ENCODE results near the gene NDUFS3. TPM values are rescaled to one million over a fixed set of nuclear protein-coding genes. Genes with fewer than 3 reads are reported as not detected.

NDUFS3 gene
- total and polyA plus RNA-seq, 7 donors: 160 to 528 (median 225) TPM

DNA sequence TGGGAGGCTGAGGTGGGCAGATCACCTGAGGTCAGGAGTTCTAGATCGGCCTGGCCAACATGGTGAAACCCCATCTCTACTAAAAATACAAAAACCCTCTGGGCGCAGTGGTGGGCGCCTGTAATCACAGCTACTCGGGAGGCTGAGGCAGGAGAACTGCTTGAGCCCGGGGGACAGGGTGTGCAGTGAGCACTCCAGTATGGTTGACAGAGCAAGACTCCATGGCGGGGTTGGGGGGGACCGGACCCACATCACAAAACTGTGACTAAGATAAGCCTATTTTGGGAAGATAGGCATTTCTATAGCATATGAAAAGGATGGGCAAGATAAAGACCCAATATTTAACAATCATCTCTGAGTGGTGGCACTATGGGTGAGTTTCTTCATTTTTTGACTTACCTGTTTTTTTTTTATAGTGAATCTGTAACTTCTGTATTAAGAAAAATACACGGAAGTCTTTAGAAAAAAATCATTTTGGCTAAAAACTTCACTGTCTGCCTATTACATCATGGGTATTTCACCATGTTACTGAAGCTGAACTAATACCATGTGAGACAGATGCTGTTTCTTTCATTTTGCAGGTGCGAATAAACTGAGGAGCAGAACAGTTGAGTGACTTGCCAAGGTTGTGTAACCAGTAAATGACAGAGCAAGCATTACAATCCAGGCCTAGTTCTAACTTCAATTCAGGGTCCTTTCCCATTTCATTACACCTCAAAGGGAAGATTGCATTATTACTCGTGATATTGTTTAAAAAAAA, 28.4 kb upstream of the NDUFS3 start:
- no peak for DNase-seq
- peak overlapping the region; percentile 81 for H3K4me3 ChIP-seq
- intact Hi-C loops (cut with DNase I): loop anchor here (5.0 kb wide), 1 partner anchor 33 kb away; no protein-coding TSS in a partner anchor

DNA sequence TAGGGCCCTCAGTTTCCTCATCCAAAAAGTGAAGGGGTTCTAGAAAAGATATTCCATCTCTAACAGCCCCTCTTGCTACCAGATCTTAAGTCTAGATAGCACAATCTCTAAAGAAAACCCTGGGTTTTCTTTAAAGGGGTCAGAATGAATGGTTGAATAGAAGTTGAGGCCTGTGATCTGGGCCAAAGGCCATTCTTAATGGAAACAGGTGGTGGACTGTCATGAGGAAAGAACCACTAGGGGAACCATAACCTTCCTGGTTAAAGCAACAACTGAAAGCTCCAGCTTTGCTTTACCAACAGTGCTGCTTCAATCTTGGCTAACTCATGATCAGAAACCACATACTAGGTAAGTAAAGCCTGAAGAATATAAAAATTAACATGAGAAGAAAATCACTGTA, 27.8 kb upstream of the NDUFS3 start:
- peaks cover 51% of the 10 kb centered on the region for H3K4me1 ChIP-seq
- peak; percentile 30 to 45 (median 37) for ATAC-seq

More for the DNA sequence above, 28.4 kb upstream of the NDUFS3 start:
- H3K27ac ChIP-seq: peak overlapping the region; percentile 98
- WGBS, 3 donors: 65 to 77% (median 69%) methylated on average over 10 of the region's 10 CpGs
- peaks cover 52% of the 10 kb centered on the region for H3K4me1 ChIP-seq
- TF ChIP-seq, protein P1, sequence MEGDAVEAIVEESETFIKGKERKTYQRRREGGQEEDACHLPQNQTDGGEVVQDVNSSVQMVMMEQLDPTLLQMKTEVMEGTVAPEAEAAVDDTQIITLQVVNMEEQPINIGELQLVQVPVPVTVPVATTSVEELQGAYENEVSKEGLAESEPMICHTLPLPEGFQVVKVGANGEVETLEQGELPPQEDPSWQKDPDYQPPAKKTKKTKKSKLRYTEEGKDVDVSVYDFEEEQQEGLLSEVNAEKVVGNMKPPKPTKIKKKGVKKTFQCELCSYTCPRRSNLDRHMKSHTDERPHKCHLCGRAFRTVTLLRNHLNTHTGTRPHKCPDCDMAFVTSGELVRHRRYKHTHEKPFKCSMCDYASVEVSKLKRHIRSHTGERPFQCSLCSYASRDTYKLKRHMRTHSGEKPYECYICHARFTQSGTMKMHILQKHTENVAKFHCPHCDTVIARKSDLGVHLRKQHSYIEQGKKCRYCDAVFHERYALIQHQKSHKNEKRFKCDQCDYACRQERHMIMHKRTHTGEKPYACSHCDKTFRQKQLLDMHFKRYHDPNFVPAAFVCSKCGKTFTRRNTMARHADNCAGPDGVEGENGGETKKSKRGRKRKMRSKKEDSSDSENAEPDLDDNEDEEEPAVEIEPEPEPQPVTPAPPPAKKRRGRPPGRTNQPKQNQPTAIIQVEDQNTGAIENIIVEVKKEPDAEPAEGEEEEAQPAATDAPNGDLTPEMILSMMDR (IDR thresholded peaks at IDR 0.05): no peak
- H3K9me3 ChIP-seq: no peaks in the 10 kb centered on the region
- H3K36me3 ChIP-seq (ENCODE audit: insufficient read depth in 1 of 2, low read depth in 1 of 2): peaks cover 0 to 4% of the 10 kb centered on the region in 2 donors
- ATAC-seq: peak; percentile 25 to 61 (median 49)
- H3K27me3 ChIP-seq (ENCODE audit: insufficient read depth in 3 of 3, low read length in 2 of 3): no peaks in the 10 kb centered on the region

DNA sequence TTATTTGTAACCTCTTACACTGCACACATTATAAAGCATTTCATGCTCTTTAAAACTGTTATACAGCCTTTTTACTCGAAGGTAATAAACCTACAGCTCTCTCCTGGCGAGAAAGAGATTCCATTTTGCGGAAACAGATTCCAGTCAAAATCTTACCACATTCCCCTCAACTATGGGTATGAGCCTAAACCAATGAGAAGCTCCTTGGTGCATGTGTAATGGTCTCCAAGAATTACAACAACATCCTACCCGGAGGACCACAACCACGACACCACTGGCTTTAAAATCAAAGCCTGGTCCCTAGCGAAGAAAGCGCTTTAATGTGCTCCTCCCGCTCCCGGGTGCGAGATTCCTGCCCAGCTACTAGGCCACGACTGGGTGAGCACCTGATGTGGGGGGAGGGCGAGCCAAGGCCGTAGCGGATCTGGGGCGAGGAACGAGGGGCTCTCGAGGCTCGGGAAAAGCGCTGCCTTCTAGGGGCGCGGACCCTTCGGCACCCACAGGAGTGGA, 26.8 kb upstream of the NDUFS3 start:
- Histone ChIP-seq H3K36me3 (ENCODE audit: insufficient read depth in 1 of 2, low read depth in 1 of 2) (peaks cover 0 to 4% of the 10 kb centered on the region in 2 donors), H3K9me3 (no peaks in the 10 kb centered on the region), H3K4me1 (peaks cover 48% of the 10 kb centered on the region), H3K4me3 (peak overlapping the region; percentile 81), H3K27me3 (ENCODE audit: insufficient read depth in 3 of 3, low read length in 2 of 3) (no peaks in the 10 kb centered on the region), H3K27ac (peak overlapping the region; percentile 98)
- DNase-seq (peak in 1 of 2 donors; percentile 34), ATAC-seq (peak; percentile 12 to 42 (median 24))
- TF ChIP-seq, protein P1 (IDR thresholded peaks at IDR 0.05): no peak
- intact Hi-C loops (cut with DNase I): loop anchor here (5.0 kb wide), 1 partner anchor 35 kb away; no protein-coding TSS in a partner anchor
- 2 to 4% (median 3%) methylated on average over 22 of the region's 22 CpGs for WGBS, 3 donors

More for the DNA sequence above, 27.8 kb upstream of the NDUFS3 start:
- H3K36me3 ChIP-seq (ENCODE audit: insufficient read depth in 1 of 2, low read depth in 1 of 2): peaks cover 0 to 4% of the 10 kb centered on the region in 2 donors
- intact Hi-C loops (cut with DNase I): loop anchor here (5.0 kb wide), 1 partner anchor 34 kb away; no protein-coding TSS in a partner anchor
- DNase-seq: no peak
- H3K4me3 ChIP-seq: peak overlapping the region; percentile 81
- TF ChIP-seq, protein P1 (IDR thresholded peaks at IDR 0.05): peak; percentile 37
- H3K27me3 ChIP-seq (ENCODE audit: insufficient read depth in 3 of 3, low read length in 2 of 3): no peaks in the 10 kb centered on the region
- H3K9me3 ChIP-seq: no peaks in the 10 kb centered on the region
- peak overlapping the region; percentile 98 for H3K27ac ChIP-seq

DNA sequence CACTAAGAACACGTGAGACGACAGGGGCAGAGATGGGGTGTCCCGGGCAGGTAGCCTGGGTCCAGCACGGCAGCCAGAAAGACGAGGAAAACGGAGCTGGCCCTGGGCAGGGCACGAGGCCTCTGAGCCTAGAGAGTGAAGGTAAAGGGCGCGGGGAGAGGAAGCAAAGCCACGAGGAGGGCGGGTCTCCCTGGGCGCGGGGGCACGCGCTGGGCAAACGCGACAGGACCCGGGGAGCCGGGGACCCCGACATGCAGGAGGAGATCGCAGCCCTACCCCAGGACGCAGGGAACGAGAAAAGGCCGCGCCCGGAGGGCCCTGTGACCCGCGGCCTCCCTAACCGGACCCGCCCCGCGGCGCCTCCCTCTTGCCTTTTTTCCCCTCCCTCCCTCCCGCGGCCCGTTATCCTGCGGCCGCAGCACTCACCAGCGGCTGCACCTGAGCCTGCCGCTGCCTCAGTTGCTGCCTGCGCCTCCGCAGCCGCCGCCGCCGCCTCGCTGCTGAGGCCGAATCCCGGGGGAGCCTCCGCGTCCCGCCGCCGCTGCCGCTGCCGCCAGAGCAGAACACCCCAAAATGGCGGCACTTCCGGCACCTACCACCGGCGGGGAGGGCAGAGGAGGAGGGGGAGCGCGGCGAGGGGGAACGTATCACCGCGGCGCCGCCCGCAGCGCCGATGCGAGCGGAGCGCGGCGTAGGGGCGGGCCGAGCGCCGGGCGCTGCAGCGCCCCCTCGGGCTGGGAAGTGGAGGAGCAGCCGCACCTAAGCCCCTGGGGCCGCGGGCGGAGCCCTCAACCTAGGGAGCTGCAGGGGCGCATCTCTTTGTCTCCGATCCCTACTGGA, 26.1 kb upstream of the NDUFS3 start, which contains the start of gene CELF1:
Gene CELF1 (minus strand): TSS at position 567 of the 840 bp plus-strand sequence. CDS start 53,609 bp downstream, outside the sequence.
- TF ChIP-seq, protein P1 (IDR thresholded peaks at IDR 0.05): peak; percentile 88
- Histone ChIP-seq H3K4me3 (peak within 1 kb of the TSS; percentile 81), H3K27me3 (ENCODE audit: insufficient read depth in 3 of 3, low read length in 2 of 3) (no peaks in the 10 kb centered on the region), H3K9me3 (no peaks in the 10 kb centered on the region), H3K4me1 (peaks cover 41% of the 10 kb centered on the region), H3K27ac (peak within 1 kb of the TSS; percentile 98), H3K36me3 (ENCODE audit: insufficient read depth in 1 of 2, low read depth in 1 of 2) (peaks cover 0 to 4% of the 10 kb centered on the region in 2 donors)
- intact Hi-C loops (cut with DNase I): loop anchor here (5.0 kb wide), 1 partner anchor 35 kb away; no protein-coding TSS in a partner anchor
- 0 to 1% (median 1%) methylated on average over 31 to 89 of the region's 89 CpGs for WGBS, 3 donors
- ATAC-seq (peak; percentile 91 to 96 (median 94)), DNase-seq (peak; percentile 93 to 96)
